Astrocyte of the cerebellum (primary cell): ENCODE data around the gene PPP1R1C.
A peak's percentile ranks its signal among the peaks of the same experiment; 100 is the strongest.

Experiments used
- DNase-seq: peaks from one replicate; pipeline ENCODE4 v3.0.0-alpha.2; 2011; ENCODE audit warnings: low read depth
- H3K4me3 ChIP-seq: 2 replicates; pipeline ENCODE4 v1.5.1; 2011; ENCODE audit warnings: mild to moderate bottlenecking, low read depth, low read length, moderate library complexity
- in situ Hi-C: cut with HindIII; loops from 2 replicates; pipeline ENCODE4 v1.10.0; 2017; ENCODE audit warnings: low sequenced_read_pairs
- TF ChIP-seq, protein P1 (sequence below): IDR thresholded peaks from 2 replicates; pipeline ENCODE4 v1.5.1; 2012; ENCODE audit warnings: low read length, low read depth, moderate library complexity, mild to moderate bottlenecking; ENCODE audit errors: missing control alignments

The PPP1R1C gene

GRCh38 chr2:182069908-182070307 is 84.3 kb downstream of the PPP1R1C start:
- DNase-seq: no peak
- H3K4me3 ChIP-seq: no peak overlapping the region
- TF ChIP-seq, protein P1, sequence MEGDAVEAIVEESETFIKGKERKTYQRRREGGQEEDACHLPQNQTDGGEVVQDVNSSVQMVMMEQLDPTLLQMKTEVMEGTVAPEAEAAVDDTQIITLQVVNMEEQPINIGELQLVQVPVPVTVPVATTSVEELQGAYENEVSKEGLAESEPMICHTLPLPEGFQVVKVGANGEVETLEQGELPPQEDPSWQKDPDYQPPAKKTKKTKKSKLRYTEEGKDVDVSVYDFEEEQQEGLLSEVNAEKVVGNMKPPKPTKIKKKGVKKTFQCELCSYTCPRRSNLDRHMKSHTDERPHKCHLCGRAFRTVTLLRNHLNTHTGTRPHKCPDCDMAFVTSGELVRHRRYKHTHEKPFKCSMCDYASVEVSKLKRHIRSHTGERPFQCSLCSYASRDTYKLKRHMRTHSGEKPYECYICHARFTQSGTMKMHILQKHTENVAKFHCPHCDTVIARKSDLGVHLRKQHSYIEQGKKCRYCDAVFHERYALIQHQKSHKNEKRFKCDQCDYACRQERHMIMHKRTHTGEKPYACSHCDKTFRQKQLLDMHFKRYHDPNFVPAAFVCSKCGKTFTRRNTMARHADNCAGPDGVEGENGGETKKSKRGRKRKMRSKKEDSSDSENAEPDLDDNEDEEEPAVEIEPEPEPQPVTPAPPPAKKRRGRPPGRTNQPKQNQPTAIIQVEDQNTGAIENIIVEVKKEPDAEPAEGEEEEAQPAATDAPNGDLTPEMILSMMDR: no peak
- in situ Hi-C loops: no loop called here

DNA sequence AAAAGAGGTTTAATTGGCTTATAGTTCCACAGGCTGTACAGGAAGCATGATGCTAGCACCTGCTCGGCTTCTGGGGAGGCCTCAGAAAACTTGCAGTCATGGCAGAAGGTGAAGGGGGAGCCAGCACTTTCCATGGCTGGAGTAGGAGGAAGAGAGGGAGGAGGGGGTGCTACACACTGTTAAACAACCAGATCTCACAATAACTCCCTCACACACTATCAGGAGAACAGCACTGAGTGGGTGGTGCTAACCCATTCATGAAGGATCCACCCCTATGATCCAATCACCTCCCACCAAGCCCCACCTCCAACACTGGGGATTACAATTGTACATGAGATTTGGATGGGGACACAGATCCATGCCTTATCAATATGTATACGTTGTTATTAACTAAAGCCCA is 85.1 kb downstream of the PPP1R1C start:
- in situ Hi-C loops: no loop called here
- TF ChIP-seq, protein P1: no peak
- H3K4me3 ChIP-seq: no peak overlapping the region
- DNase-seq: no peak

DNA sequence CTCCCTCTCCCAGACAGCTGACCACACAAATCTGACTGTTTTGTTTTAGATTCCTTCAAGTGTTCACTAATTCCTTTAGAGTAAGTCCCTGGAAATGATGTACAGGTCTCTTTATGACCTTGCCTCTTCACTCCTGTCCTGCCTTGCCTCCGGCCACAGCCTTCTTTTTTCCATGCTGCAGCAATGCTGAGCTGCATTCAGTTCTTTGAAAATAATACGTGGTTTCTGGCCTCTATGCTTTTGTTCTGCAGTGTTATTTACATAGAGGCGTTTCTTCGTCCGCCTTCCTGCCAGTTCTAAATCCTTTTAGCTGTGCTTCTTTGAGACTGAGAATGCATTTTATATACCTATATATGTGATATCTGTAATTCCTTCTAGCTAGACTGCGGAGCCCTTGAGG is 87.2 kb downstream of the PPP1R1C start:
- in situ Hi-C loops: no loop called here
- TF ChIP-seq, protein P1: no peak
- no peak for DNase-seq

DNA sequence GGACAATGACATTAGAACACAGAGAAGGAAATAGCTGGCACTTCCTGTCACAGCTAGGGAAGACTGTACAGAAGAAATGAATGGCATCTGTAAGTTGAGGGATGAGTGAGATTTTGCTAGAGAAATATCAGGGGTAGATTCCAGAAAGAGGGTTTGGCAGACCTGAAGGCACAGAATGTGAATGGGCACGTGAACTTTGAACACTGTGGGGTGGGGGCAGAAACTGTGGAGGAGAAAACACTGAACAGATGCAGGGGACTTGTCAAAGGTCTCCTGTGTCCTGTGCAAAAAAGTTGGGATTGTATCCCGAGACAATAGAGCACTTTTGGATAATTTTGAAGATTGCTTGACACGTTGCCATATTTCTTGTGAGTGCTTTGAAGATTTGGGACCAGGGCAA is 88.0 kb downstream of the PPP1R1C start:
- DNase-seq: no peak
- H3K4me3 ChIP-seq: no peak overlapping the region
- TF ChIP-seq, protein P1: no peak
- in situ Hi-C loops: no loop called here

More for the DNA sequence above, 87.2 kb downstream of the PPP1R1C start:
- H3K4me3 ChIP-seq: no peak overlapping the region

DNA sequence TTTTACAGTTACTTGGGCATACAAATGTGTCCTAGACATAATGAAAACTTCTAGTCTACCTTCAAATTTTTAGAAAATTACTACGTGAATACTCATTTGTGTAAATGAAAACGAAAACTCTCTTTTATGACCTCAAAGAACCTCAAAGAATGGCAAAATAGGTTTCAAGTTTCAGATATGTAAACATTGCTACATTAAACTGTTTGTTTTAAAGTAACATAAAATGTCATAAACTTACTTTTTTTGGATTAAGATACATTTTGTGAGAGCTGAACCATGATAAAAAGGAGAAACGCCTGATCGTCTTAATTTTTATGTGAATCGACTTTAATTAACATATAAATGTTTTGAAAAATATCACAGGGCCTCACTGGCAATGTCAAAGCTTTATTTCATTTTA is 91.4 kb downstream of the PPP1R1C start:
- in situ Hi-C loops: loop anchor here (5.0 to 25.0 kb wide), 2 partner anchors 55 to 315 kb away; no protein-coding TSS in a partner anchor
- TF ChIP-seq, protein P1: no peak
- no peak overlapping the region for H3K4me3 ChIP-seq
- DNase-seq: no peak

GRCh38 chr2:182077448-182078142 is 91.9 kb downstream of the PPP1R1C start:
- TF ChIP-seq, protein P1: peak; percentile 57
- H3K4me3 ChIP-seq: no peak overlapping the region
- in situ Hi-C loops: loop anchor here (5.0 to 25.0 kb wide), 2 partner anchors 55 to 315 kb away; no protein-coding TSS in a partner anchor
- DNase-seq: peak; percentile 91
